IPS-15b (cell line): ENCODE measurements around the gene LMOD2.

ENCODE experiments used
- H3K27me3 ChIP-seq: one replicate; pipeline ENCODE4 v1.6.1; 2013; ENCODE audit warnings: low read length; ENCODE audit not compliant: control insufficient read depth, insufficient read depth
- H3K36me3 ChIP-seq: one replicate; pipeline ENCODE4 v1.6.1; 2013; ENCODE audit warnings: low read length; ENCODE audit not compliant: control insufficient read depth, insufficient read depth
- H3K4me1 ChIP-seq: one replicate; pipeline ENCODE4 v1.6.1; 2013; ENCODE audit warnings: mild to moderate bottlenecking, low read length; ENCODE audit not compliant: control insufficient read depth, insufficient read depth
- H3K4me3 ChIP-seq: one replicate; pipeline ENCODE4 v1.5.1; 2013; ENCODE audit warnings: low read depth, low read length
- H3K9ac ChIP-seq: one replicate; pipeline ENCODE4 v1.6.1; 2013; ENCODE audit warnings: low read depth, mild to moderate bottlenecking, low read length
- H3K9me3 ChIP-seq: one replicate; pipeline ENCODE4 v1.6.1; 2013; ENCODE audit warnings: mild to moderate bottlenecking, low read length; ENCODE audit not compliant: control insufficient read depth, insufficient read depth

LMOD2 gene

GRCh38 chr7:123677061-123677715, 21.5 kb downstream of the LMOD2 start:
- Histone ChIP-seq H3K9me3 (no peaks in the 10 kb centered on the region), H3K4me3 (no peak overlapping the region), H3K4me1 (peaks cover 6% of the 10 kb centered on the region), H3K36me3 (peaks cover 4% of the 10 kb centered on the region), H3K9ac (no peak overlapping the region), H3K27me3 (no peaks in the 10 kb centered on the region)

- H3K9me3 ChIP-seq: no peaks in the 10 kb centered on the region
- H3K9ac ChIP-seq: no peak overlapping the region
- no peak overlapping the region for H3K4me3 ChIP-seq
- peaks cover 4% of the 10 kb centered on the region for H3K4me1 ChIP-seq
- H3K27me3 ChIP-seq: no peaks in the 10 kb centered on the region
- peaks cover 4% of the 10 kb centered on the region for H3K36me3 ChIP-seq
Observed at GRCh38 chr7:123679614-123680013, 23.9 kb downstream of the LMOD2 start.

- H3K9ac ChIP-seq: no peak overlapping the region
- H3K9me3 ChIP-seq: no peaks in the 10 kb centered on the region
- peaks cover 4% of the 10 kb centered on the region for H3K36me3 ChIP-seq
- H3K4me3 ChIP-seq: no peak overlapping the region
- no peaks in the 10 kb centered on the region for H3K27me3 ChIP-seq
- peaks cover 4% of the 10 kb centered on the region for H3K4me1 ChIP-seq
Observed at GRCh38 chr7:123680580-123680979, 24.9 kb downstream of the LMOD2 start.

- no peaks in the 10 kb centered on the region for H3K27me3 ChIP-seq
- peaks cover 4% of the 10 kb centered on the region for H3K36me3 ChIP-seq
- peaks cover 4% of the 10 kb centered on the region for H3K4me1 ChIP-seq
- no peak overlapping the region for H3K4me3 ChIP-seq
- H3K9me3 ChIP-seq: no peaks in the 10 kb centered on the region
- H3K9ac ChIP-seq: no peak overlapping the region
Observed at GRCh38 chr7:123681561-123681960, 25.9 kb downstream of the LMOD2 start.

GRCh38 chr7:123682690-123683089, 27.0 kb downstream of the LMOD2 start:
- Histone ChIP-seq H3K4me3 (no peak overlapping the region), H3K9me3 (no peaks in the 10 kb centered on the region), H3K9ac (no peak overlapping the region), H3K27me3 (no peaks in the 10 kb centered on the region), H3K36me3 (peaks cover 4% of the 10 kb centered on the region), H3K4me1 (peaks cover 4% of the 10 kb centered on the region)

- Histone ChIP-seq H3K36me3 (peaks cover 4% of the 10 kb centered on the region), H3K4me1 (peaks cover 7% of the 10 kb centered on the region), H3K9ac (no peak overlapping the region), H3K9me3 (no peaks in the 10 kb centered on the region), H3K4me3 (no peak overlapping the region), H3K27me3 (no peaks in the 10 kb centered on the region)
Observed at GRCh38 chr7:123687161-123687560, 31.5 kb downstream of the LMOD2 start.

GRCh38 chr7:123687727-123688126, 32.1 kb downstream of the LMOD2 start:
- peaks cover 3% of the 10 kb centered on the region for H3K36me3 ChIP-seq
- H3K4me3 ChIP-seq: no peak overlapping the region
- no peaks in the 10 kb centered on the region for H3K27me3 ChIP-seq
- H3K4me1 ChIP-seq: peaks cover 7% of the 10 kb centered on the region
- no peaks in the 10 kb centered on the region for H3K9me3 ChIP-seq
- no peak overlapping the region for H3K9ac ChIP-seq

- peaks cover 3% of the 10 kb centered on the region for H3K36me3 ChIP-seq
- no peaks in the 10 kb centered on the region for H3K27me3 ChIP-seq
Observed at GRCh38 chr7:123689250-123689649, 33.6 kb downstream of the LMOD2 start.

GRCh38 chr7:123690550-123690949, 34.9 kb downstream of the LMOD2 start:
- Histone ChIP-seq H3K9me3 (no peaks in the 10 kb centered on the region), H3K4me1 (peaks cover 10% of the 10 kb centered on the region), H3K4me3 (no peak overlapping the region), H3K27me3 (no peaks in the 10 kb centered on the region), H3K36me3 (peaks cover 3% of the 10 kb centered on the region), H3K9ac (no peak overlapping the region)

More at GRCh38 chr7:123689250-123689649, 33.6 kb downstream of the LMOD2 start:
- H3K9ac ChIP-seq: no peak overlapping the region
- H3K4me3 ChIP-seq: no peak overlapping the region
- H3K4me1 ChIP-seq: peaks cover 10% of the 10 kb centered on the region
- no peaks in the 10 kb centered on the region for H3K9me3 ChIP-seq

GRCh38 chr7:123692471-123692877, 36.8 kb downstream of the LMOD2 start:
- peaks cover 3% of the 10 kb centered on the region for H3K36me3 ChIP-seq
- H3K4me1 ChIP-seq: peaks cover 10% of the 10 kb centered on the region
- H3K4me3 ChIP-seq: peak overlapping the region; percentile 16
- no peaks in the 10 kb centered on the region for H3K27me3 ChIP-seq
- H3K9me3 ChIP-seq: no peaks in the 10 kb centered on the region
- H3K9ac ChIP-seq: no peak overlapping the region

GRCh38 chr7:123695944-123696677, 40.4 kb downstream of the LMOD2 start:
- no peaks in the 10 kb centered on the region for H3K27me3 ChIP-seq
- no peak overlapping the region for H3K4me3 ChIP-seq
- H3K4me1 ChIP-seq: peaks cover 10% of the 10 kb centered on the region
- no peaks in the 10 kb centered on the region for H3K9me3 ChIP-seq
- no peaks in the 10 kb centered on the region for H3K36me3 ChIP-seq
- H3K9ac ChIP-seq: no peak overlapping the region
